SJSA1 (cell line): ENCODE results near the gene ANKRD42. TPM values are rescaled to one million over a fixed set of nuclear protein-coding genes. Genes with fewer than 3 reads are reported as not detected.
"Not testable (repeated sequence)": the region's sequence is repeated elsewhere in the genome, so short reads cannot be mapped to it uniquely, and the experiment has no call there.

ENCODE experiments used
- DNase-seq, 2 experiments: peaks; one replicate each; pipeline ENCODE4 v3.0.0-alpha.2; 2015 to 2020; ENCODE audit warnings: low spot score in 2 of 2, low read depth in 1 of 2
- H3K27ac ChIP-seq: fragments of 250-450 bp; sonication (Bioruptor Pico); 2 replicates; pipeline ENCODE4 v1.5.1; 2020; ENCODE audit warnings: mild to moderate bottlenecking, moderate library complexity
- H3K27me3 ChIP-seq: fragments of 250-450 bp; sonication (Bioruptor Pico); replicated peaks from 2 replicates; pipeline ENCODE4 v1.5.1; 2020; ENCODE audit warnings: mild to moderate bottlenecking, moderate library complexity
- H3K36me3 ChIP-seq: fragments of 250-450 bp; sonication (Bioruptor Pico); 2 replicates; pipeline ENCODE4 v1.5.1; 2020; ENCODE audit warnings: mild to moderate bottlenecking
- H3K4me1 ChIP-seq: fragments of 250-450 bp; sonication (Bioruptor Pico); replicated peaks from 2 replicates; pipeline ENCODE4 v1.6.1; 2021; ENCODE audit warnings: mild to moderate bottlenecking
- H3K4me3 ChIP-seq: fragments of 250-450 bp; sonication (Bioruptor Pico); 2 replicates; pipeline ENCODE4 v1.5.1; 2020; ENCODE audit warnings: mild to moderate bottlenecking
- H3K9me3 ChIP-seq: fragments of 250-450 bp; sonication (Bioruptor Pico); replicated peaks from 2 replicates; pipeline ENCODE4 v1.5.1; 2020; ENCODE audit warnings: mild to moderate bottlenecking
- total RNA-seq: library from RNA; depleted of rRNA; stranded (reverse); fragments of >200 nt; shearing (Covaris generic); gene quantifications from 2 replicates; pipeline ENCODE4 v1.2.3, GENCODE V29; 2014

The ANKRD42 gene
- total RNA-seq, 1 experiment from 2014 or later = 3.5 TPM

GRCh38 chr11:83192606-83193245 lies 786 bp upstream of the ANKRD42 start:
- Histone ChIP-seq H3K4me3 (peak overlapping the region; percentile 59), H3K4me1 (0 out of 2 replicates have a peak, but pooled peaks cover 5% of the 10 kb centered on the region), H3K9me3 (no peaks in the 10 kb centered on the region), H3K36me3 (peaks cover 7% of the 10 kb centered on the region; the same call in 1 of the 2 replicates), H3K27ac (peak overlapping the region; percentile 82), H3K27me3 (no peaks in the 10 kb centered on the region)
- DNase-seq = no peak

DNA sequence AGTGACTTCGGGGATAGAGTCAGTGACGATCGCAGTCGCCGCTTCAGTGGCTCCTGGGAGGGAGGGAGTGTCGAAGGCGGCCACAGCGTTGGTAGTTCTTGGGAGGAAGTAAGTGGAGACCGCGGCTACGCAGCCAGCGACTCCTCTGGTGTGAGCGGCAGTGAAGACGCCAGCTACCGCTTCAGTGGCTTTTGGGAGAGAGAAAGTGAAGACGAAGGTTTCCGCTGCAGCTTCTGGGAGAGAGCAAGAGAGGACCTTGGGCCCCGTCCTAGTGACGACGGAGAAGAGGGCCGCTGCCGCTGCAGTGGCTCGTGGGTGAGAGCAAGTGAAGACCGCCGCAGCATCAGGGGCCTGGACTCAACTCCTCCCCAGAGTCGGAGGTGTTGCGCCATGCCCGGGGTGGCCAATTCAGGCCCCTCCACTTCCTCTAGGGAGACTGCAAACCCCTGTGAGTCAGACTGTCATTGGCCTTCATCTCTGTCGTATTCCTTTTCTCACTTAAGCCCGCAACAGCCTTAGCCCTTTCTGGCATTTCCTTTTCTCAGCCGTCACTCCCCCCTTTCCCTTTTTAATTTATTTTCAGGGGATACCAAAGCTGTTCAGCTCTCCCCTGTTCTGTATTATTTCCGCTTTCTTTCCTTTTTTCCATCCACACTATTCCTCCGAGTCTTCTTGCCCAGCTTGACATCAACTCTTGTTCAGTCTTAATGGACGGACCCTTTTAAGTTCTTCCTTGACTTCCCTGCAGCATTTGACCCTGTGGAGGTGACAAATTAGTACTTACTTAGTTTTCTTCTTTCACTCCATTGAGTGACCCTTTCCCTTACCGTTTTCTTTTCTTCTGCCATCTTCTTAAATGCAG lies 1.0 kb downstream of the ANKRD42 start:
- peak overlapping the region; percentile 59 for H3K4me3 ChIP-seq
- H3K4me1 ChIP-seq = 0 out of 2 replicates have a peak, but pooled peaks cover 5% of the 10 kb centered on the region
- no peaks in the 10 kb centered on the region for H3K27me3 ChIP-seq
- H3K36me3 ChIP-seq = peaks cover 7% of the 10 kb centered on the region; the same call in 1 of the 2 replicates
- H3K9me3 ChIP-seq = no peaks in the 10 kb centered on the region
- peak; percentile 47 for DNase-seq
- peak overlapping the region; percentile 82 for H3K27ac ChIP-seq

- no peaks in the 10 kb centered on the region for H3K9me3 ChIP-seq
- H3K36me3 ChIP-seq = peaks cover 7% of the 10 kb centered on the region; the same call in 1 of the 2 replicates
- no peak overlapping the region for H3K27ac ChIP-seq
- 0 out of 2 replicates have a peak, but pooled peaks cover 5% of the 10 kb centered on the region for H3K4me1 ChIP-seq
- H3K4me3 ChIP-seq = peak overlapping the region; percentile 59
- no peak for DNase-seq
- no peaks in the 10 kb centered on the region for H3K27me3 ChIP-seq
Observed at GRCh38 chr11:83195143-83195466, 1.6 kb downstream of the ANKRD42 start.

DNA sequence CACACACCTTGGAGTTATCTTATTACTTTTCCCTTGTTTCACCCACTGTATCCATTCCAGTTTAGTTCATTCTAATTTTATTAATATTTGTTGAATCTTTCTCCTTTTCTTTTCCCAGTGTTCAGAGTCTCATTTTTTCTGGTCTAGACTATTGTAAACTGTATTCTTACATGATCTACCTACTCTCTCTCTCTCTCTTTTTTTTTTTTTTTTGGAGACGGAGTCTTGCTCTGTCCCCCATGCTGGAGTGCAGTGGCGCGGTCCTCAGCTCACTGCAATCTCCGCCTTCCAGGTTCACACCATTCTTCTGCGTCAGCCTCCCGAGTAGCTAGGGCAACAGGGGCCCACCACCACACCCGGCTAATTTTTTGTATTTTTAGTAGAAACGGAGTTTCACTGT lies 2.1 kb downstream of the ANKRD42 start:
- no peaks in the 10 kb centered on the region for H3K27me3 ChIP-seq
- H3K9me3 ChIP-seq = no peaks in the 10 kb centered on the region
- H3K4me3 ChIP-seq = no peak overlapping the region
- H3K4me1 ChIP-seq = 0 out of 2 replicates have a peak, but pooled peaks cover 5% of the 10 kb centered on the region
- DNase-seq = no peak
- no peak overlapping the region for H3K27ac ChIP-seq
- peaks cover 7% of the 10 kb centered on the region; the same call in 1 of the 2 replicates for H3K36me3 ChIP-seq

DNA sequence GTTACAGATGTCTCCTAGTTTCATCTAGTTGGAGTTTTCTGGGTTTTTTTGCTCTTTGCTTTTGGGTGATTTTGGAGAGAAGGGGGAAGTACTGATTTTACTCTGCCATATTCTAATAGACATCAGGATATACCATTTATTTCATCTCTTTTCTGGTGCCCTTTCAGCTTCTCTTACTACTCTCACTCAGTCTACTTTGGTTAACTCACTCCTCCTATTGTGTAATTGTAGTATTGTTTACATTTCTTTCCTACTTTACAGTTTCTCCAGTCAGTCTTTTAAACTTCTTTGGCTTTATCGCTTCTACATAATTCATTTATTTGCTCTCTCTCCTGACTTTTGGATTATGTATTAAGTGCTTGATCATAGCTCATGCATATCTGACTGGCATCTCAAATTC lies 6.5 kb downstream of the ANKRD42 start:
- Histone ChIP-seq H3K4me1 (0 out of 2 replicates have a peak, but pooled peaks cover 2% of the 10 kb centered on the region), H3K36me3 (no peaks in the 10 kb centered on the region), H3K9me3 (no peaks in the 10 kb centered on the region), H3K4me3 (no peak overlapping the region), H3K27me3 (no peaks in the 10 kb centered on the region), H3K27ac (no peak overlapping the region)
- no peak for DNase-seq

DNA sequence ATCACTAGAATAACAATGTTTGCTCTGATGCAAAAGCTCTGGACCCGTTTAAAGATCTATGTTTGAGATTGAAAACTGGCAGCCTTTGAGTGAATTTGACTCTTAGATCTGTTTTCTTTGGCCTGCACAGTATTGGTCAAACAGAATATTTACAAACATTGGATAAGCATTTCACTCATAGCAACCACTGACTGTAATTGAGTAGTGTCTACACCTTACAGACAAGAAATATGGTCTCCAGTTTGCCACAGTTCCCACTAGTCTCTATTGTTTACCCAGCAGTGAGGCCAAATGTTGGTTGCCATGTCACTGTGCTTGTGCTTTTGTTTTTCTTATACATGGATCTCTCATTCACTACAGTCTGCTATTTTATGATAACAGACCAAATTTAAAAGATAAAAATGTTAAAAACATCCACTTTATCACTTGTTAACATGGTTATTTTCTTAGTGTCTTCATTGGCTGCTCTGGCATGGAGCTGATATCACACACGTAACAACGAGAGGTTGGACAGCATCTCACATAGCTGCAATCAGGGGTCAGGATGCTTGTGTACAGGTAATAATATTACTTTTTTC lies 12.2 kb downstream of the ANKRD42 start:
- Histone ChIP-seq H3K27me3 (no peaks in the 10 kb centered on the region), H3K4me3 (no peak overlapping the region)
- no peak for DNase-seq

GRCh38 chr11:83206221-83206620 lies 12.7 kb downstream of the ANKRD42 start:
- Histone ChIP-seq H3K27me3 (no peaks in the 10 kb centered on the region), H3K4me3 (no peak overlapping the region), H3K4me1 (no peaks in the 10 kb centered on the region), H3K36me3 (no peaks in the 10 kb centered on the region), H3K27ac (no peak overlapping the region), H3K9me3 (no peaks in the 10 kb centered on the region)
- DNase-seq = no peak

More for the DNA sequence above, 12.2 kb downstream of the ANKRD42 start:
- no peaks in the 10 kb centered on the region for H3K4me1 ChIP-seq
- no peaks in the 10 kb centered on the region for H3K9me3 ChIP-seq
- no peak overlapping the region for H3K27ac ChIP-seq
- H3K36me3 ChIP-seq = no peaks in the 10 kb centered on the region

DNA sequence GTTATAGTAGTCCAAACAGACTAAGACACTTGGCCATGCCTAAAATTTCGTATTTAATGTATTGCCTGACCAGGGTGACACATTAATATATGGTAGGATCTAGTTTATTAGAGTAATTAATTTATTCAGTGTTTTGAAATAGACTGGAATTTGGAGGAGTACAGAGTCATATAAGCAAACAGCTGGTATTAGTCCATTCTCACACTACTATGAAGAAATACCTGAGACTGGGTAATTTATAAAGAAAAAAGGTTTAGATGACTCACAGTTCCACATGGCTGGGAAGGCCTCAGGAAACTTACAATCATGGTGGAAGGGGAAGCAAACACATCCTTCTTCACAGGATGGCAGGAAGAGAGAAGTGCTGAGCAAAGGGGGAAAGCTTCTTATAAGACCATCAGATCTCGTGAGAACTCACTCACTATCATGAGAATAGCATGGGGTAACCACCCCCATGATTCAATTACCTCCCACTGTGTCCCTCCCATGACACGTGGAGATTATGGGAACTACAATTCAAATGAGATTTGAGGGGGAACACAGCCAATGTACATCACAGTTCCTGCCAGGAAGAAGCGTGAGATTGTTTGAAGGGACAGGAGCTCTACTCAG lies 13.4 kb downstream of the ANKRD42 start:
- H3K27me3 ChIP-seq, H3K27ac ChIP-seq, DNase-seq, H3K4me3 ChIP-seq, H3K36me3 ChIP-seq, H3K4me1 ChIP-seq, H3K9me3 ChIP-seq: not testable (repeated sequence)

DNA sequence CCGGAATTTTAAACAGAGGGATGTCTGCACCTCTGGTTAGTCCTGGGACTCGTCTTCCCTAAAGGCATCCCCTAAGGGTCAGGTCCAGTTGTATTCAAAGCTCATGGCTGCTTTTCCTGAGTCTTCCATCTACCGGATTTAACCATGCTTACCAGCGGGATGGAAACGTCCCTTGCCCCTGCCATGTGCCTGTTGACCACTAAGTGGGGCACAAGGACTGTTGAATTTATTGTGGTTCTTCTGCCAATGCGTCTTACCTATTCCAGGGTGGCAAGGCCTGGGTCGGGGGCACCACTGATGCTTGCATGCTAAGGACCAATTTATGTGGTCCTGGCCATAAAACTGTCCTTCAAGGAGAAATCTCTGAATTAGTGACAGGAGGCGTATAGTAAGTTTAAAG lies 25.6 kb downstream of the ANKRD42 start:
- DNase-seq = no peak
- Histone ChIP-seq H3K27me3 (no peaks in the 10 kb centered on the region), H3K4me3 (no peak overlapping the region), H3K9me3 (no peaks in the 10 kb centered on the region), H3K4me1 (0 out of 2 replicates have a peak, but pooled peaks cover 2% of the 10 kb centered on the region), H3K36me3 (no peaks in the 10 kb centered on the region), H3K27ac (no peak overlapping the region)

DNA sequence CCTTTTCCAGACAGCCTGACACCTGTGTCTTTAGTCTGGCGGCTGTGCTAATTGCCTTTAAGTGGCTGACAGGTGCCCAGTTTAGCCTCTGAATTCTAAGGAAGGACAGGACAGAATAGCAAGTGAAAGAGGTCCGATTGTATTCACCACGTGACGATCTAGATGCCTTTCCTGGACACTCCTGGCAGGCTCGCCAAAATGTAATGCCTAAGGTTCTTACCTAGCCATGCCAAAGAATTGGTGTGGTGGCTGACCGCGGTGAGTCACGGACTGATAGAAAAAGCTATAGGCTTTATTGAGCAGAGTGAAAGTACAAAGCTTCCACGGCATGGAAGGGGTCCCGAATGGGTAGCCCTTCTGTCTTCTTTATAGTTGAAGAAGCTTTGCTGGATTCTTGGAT lies 26.7 kb downstream of the ANKRD42 start:
- Histone ChIP-seq H3K27me3 (no peaks in the 10 kb centered on the region), H3K4me3 (peak overlapping the region; percentile 7; the same call in 1 of the 2 replicates), H3K9me3 (no peaks in the 10 kb centered on the region), H3K36me3 (no peaks in the 10 kb centered on the region), H3K4me1 (0 out of 2 replicates have a peak, but pooled peaks cover 2% of the 10 kb centered on the region), H3K27ac (no peak overlapping the region)
- peak; percentile 3 to 38 for DNase-seq

GRCh38 chr11:83221694-83222093 lies 28.2 kb downstream of the ANKRD42 start:
- DNase-seq = no peak
- Histone ChIP-seq H3K9me3 (no peaks in the 10 kb centered on the region), H3K27ac (no peak overlapping the region), H3K27me3 (no peaks in the 10 kb centered on the region), H3K36me3 (no peaks in the 10 kb centered on the region), H3K4me3 (no peak overlapping the region), H3K4me1 (0 out of 2 replicates have a peak, but pooled peaks cover 2% of the 10 kb centered on the region)

GRCh38 chr11:83222499-83222898 lies 29.0 kb downstream of the ANKRD42 start:
- H3K9me3 ChIP-seq = no peaks in the 10 kb centered on the region
- no peak for DNase-seq

DNA sequence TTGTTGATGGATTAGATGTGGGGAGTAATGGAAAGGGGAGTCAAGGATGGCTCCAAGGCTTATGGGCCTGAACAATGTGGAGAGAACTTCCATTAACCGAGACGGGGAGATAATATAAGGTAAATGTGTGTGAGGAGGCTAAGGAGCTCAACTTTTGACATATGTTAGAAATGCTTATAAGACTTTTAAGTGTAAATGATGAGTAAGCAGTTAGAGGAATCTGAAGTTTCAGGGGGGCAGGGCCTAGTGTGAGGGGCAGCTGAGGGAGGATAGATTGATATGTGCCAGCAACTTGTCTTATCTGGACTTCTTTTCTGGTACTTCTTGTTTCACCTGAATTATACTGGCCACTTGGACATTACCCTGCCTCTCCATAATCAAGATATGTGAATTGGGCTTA lies 29.9 kb downstream of the ANKRD42 start:
- H3K4me1 ChIP-seq = 0 out of 2 replicates have a peak, but pooled peaks cover 2% of the 10 kb centered on the region
- H3K27ac ChIP-seq = no peak overlapping the region
- DNase-seq = no peak
- no peaks in the 10 kb centered on the region for H3K9me3 ChIP-seq
- H3K4me3 ChIP-seq = no peak overlapping the region
- no peaks in the 10 kb centered on the region for H3K36me3 ChIP-seq
- no peaks in the 10 kb centered on the region for H3K27me3 ChIP-seq

More at GRCh38 chr11:83222499-83222898, 29.0 kb downstream of the ANKRD42 start:
- no peak overlapping the region for H3K27ac ChIP-seq
- no peaks in the 10 kb centered on the region for H3K27me3 ChIP-seq
- no peaks in the 10 kb centered on the region for H3K36me3 ChIP-seq
- 0 out of 2 replicates have a peak, but pooled peaks cover 2% of the 10 kb centered on the region for H3K4me1 ChIP-seq
- H3K4me3 ChIP-seq = no peak overlapping the region
